Anterior cingulate cortex (tissue), 58 donors: Measurements from ENCODE around the gene CEP120.
"Not testable (repeated sequence)": the region's sequence is repeated elsewhere in the genome, so short reads cannot be mapped to it uniquely, and the experiment has no call there.

Experiments
- DNase-seq, 58 donors: peaks; one replicate each; lab custom pipeline; 2025; lab: John Stamatoyannopoulos, UW

CEP120 gene

GRCh38 chr5:123439709-123440108, 16.5 kb upstream of the CEP120 start:
- no peak for DNase-seq

- DNase-seq, result no peak
Observed at GRCh38 chr5:123438902-123439301, 15.7 kb upstream of the CEP120 start.

GRCh38 chr5:123438244-123438643, 15.0 kb upstream of the CEP120 start:
- DNase-seq, result no peak

- DNase-seq, result no peak
Observed at GRCh38 chr5:123436201-123436600, 13.0 kb upstream of the CEP120 start.

GRCh38 chr5:123434796-123435195, 11.6 kb upstream of the CEP120 start:
- DNase-seq, result no peak

GRCh38 chr5:123433596-123433995, 10.4 kb upstream of the CEP120 start:
- no peak for DNase-seq

GRCh38 chr5:123430441-123430840, 7.2 kb upstream of the CEP120 start:
- DNase-seq, result not testable (repeated sequence)

GRCh38 chr5:123429993-123430392, 6.8 kb upstream of the CEP120 start:
- DNase-seq, result no peak

- no peak for DNase-seq
Observed at GRCh38 chr5:123429221-123429954, 6.2 kb upstream of the CEP120 start.

- no peak for DNase-seq
Observed at GRCh38 chr5:123428521-123429220, 5.5 kb upstream of the CEP120 start.

GRCh38 chr5:123427281-123427680, 4.1 kb upstream of the CEP120 start:
- DNase-seq, result no peak

- DNase-seq, result no peak
Observed at GRCh38 chr5:123425431-123425830, 2.2 kb upstream of the CEP120 start.

- peak in 25 of 58 donors; percentile 4 to 70 (median 49) for DNase-seq
Observed at GRCh38 chr5:123422433-123423277, 548 bp downstream of the CEP120 start.

GRCh38 chr5:123421773-123422172, 1.4 kb downstream of the CEP120 start:
- DNase-seq, result no peak

- DNase-seq, result no peak
Observed at GRCh38 chr5:123414974-123415373, 8.2 kb downstream of the CEP120 start.

GRCh38 chr5:123412206-123412605, 11.0 kb downstream of the CEP120 start:
- DNase-seq, result no peak

- DNase-seq, result not testable (repeated sequence)
Observed at GRCh38 chr5:123401999-123402398, 21.2 kb downstream of the CEP120 start.

GRCh38 chr5:123401320-123401719, 21.9 kb downstream of the CEP120 start:
- DNase-seq, result no peak

- DNase-seq, result not testable (repeated sequence)
Observed at GRCh38 chr5:123400870-123401291, 22.3 kb downstream of the CEP120 start.

- DNase-seq, result no peak
Observed at GRCh38 chr5:123398058-123398733, 25.0 kb downstream of the CEP120 start.
